Body of pancreas (tissue), 4 donors: Measurements from ENCODE around the gene PCNT. TPM values are rescaled to one million over a fixed set of nuclear protein-coding genes. Genes with fewer than 3 reads are reported as not detected.

Source experiments
- ATAC-seq: fragments of 150-250 bp; one replicate; pipeline ENCODE4 v1.9.1; 2016
- DNase-seq, 4 donors: peaks; one replicate each; pipeline ENCODE4 v3.0.0-alpha.2; 2019
- H3K27ac ChIP-seq, 4 donors: fragments of 200-600 bp; sonication (generic); 1 replicate in 3 of 4; 2 replicates in 1 of 4; pipeline versions ENCODE4 v1.5.1 to v1.6.1; 2016 to 2019; ENCODE audit warnings: mild to moderate bottlenecking in 1 of 4, mixed read lengths in 1 of 4, moderate library complexity in 1 of 4
- H3K27me3 ChIP-seq, 2 donors: fragments of 200-600 bp; sonication (generic); one replicate each; pipeline ENCODE4 v1.6.0; 2016; ENCODE audit warnings: mild to moderate bottlenecking in 1 of 2
- H3K36me3 ChIP-seq, 2 donors: fragments of 200-600 bp; sonication (generic); replicated peaks in 1 of 2; 2 replicates each; pipeline ENCODE4 v1.5.1; 2016; ENCODE audit warnings: low read depth in 2 of 2; ENCODE audit not compliant: insufficient read depth in 1 of 2
- H3K4me1 ChIP-seq: fragments of 200-600 bp; sonication (generic); one replicate; pipeline ENCODE4 v1.6.0; 2016
- H3K4me3 ChIP-seq, 2 donors: fragments of 200-600 bp; sonication (generic); 1 replicate in 1 of 2; 2 replicates in 1 of 2; pipeline ENCODE4 v1.5.1; 2016 to 2019
- H3K9me3 ChIP-seq, 3 donors: fragments of 200-600 bp; sonication (generic); 1 replicate in 2 of 3; 2 replicates in 1 of 3; pipeline ENCODE4 v1.5.1; 2016
- POLR2A ChIP-seq, 3 donors: fragments of 450-650 bp; IDR thresholded peaks; one replicate each; pipeline ENCODE4 v1.6.1; 2016; ENCODE audit warnings: antibody characterized with exemption in 3 of 3, mild to moderate bottlenecking in 2 of 3
- WGBS, 2 donors: methylation state at CpG; one replicate each; pipeline ENCODE4 v1.1.5; 2017; 5-methylcytosine and 5-hydroxymethylcytosine counted together
- intact Hi-C: fragments of 100-400 bp; cut with DNase I; formaldehyde crosslinking; loops from one replicate; pipeline ENCODE4 v1.15.1; 2023
- total RNA-seq, 2 donors: library from RNA; depleted of rRNA; stranded (reverse); fragments of >200 nt; gene quantifications; one replicate each; pipeline ENCODE4 v1.1.0, GENCODE V29; 2016
- TF ChIP-seq, protein P1 (sequence below), 7 experiments: fragments of 450-650 bp in 4 of 7; fragments of 200-600 bp in 3 of 7; sonication (generic) in 3 of 7; IDR thresholded peaks; one replicate each; pipeline ENCODE4 v1.5.1; 2016 to 2019; ENCODE audit warnings: antibody characterized with exemption in 7 of 7

The PCNT gene
- total RNA-seq, 2 donors from 2014 or later: 11.9 to 28.0 TPM

- Histone ChIP-seq H3K36me3 (peaks cover 0 to 18% of the 10 kb centered on the region in 2 donors), H3K4me3 (no peak overlapping the region), H3K27me3 (no peaks in the 10 kb centered on the region), H3K27ac (no peak overlapping the region), H3K4me1 (no peaks in the 10 kb centered on the region), H3K9me3 (no peaks in the 10 kb centered on the region)
- intact Hi-C loops: no loop called here
- TF ChIP-seq, protein P1, sequence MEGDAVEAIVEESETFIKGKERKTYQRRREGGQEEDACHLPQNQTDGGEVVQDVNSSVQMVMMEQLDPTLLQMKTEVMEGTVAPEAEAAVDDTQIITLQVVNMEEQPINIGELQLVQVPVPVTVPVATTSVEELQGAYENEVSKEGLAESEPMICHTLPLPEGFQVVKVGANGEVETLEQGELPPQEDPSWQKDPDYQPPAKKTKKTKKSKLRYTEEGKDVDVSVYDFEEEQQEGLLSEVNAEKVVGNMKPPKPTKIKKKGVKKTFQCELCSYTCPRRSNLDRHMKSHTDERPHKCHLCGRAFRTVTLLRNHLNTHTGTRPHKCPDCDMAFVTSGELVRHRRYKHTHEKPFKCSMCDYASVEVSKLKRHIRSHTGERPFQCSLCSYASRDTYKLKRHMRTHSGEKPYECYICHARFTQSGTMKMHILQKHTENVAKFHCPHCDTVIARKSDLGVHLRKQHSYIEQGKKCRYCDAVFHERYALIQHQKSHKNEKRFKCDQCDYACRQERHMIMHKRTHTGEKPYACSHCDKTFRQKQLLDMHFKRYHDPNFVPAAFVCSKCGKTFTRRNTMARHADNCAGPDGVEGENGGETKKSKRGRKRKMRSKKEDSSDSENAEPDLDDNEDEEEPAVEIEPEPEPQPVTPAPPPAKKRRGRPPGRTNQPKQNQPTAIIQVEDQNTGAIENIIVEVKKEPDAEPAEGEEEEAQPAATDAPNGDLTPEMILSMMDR (IDR thresholded peaks at IDR 0.05): no peak
- TF ChIP-seq POLR2A (IDR thresholded peaks at IDR 0.05): no peak
- ATAC-seq (no peak), DNase-seq (no peak)
- WGBS, 2 donors: 97 to 98% methylated on average over 17 to 23 of the region's 23 CpGs
These were observed 110.5 kb downstream of the PCNT start for GRCh38 chr21:46434322-46434958.

DNA sequence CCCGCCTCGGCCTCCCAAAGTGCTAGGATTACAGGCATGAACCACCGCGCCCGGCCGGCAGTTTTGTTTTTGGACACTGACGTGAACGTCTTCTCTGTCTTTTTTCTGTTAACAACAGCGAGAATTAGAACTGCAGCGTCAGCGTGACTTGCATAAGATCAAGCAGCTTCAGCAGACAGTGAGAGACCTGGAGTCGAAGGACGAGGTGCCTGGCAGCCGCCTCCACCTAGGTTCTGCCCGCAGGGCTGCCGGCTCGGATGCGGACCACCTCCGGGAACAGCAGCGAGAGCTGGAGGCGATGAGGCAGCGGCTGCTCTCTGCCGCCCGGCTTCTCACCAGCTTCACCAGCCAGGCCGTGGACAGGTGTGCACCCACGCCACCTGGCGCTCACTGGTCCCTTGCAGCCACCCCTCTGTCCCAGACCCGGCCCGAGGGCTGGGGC lies 111.9 kb downstream of the PCNT start:
- 96 to 97% methylated on average over 13 to 28 of the region's 29 CpGs for WGBS, 2 donors
- no peak for TF ChIP-seq POLR2A (IDR thresholded peaks at IDR 0.05)
- TF ChIP-seq, protein P1 (IDR thresholded peaks at IDR 0.05): no peak
- Histone ChIP-seq H3K9me3 (no peaks in the 10 kb centered on the region), H3K27me3 (no peaks in the 10 kb centered on the region), H3K4me3 (no peak overlapping the region), H3K36me3 (peaks cover 0 to 10% of the 10 kb centered on the region in 2 donors), H3K4me1 (no peaks in the 10 kb centered on the region), H3K27ac (no peak overlapping the region)
- DNase-seq: no peak
- ATAC-seq: no peak
- intact Hi-C loops: no loop called here

DNA sequence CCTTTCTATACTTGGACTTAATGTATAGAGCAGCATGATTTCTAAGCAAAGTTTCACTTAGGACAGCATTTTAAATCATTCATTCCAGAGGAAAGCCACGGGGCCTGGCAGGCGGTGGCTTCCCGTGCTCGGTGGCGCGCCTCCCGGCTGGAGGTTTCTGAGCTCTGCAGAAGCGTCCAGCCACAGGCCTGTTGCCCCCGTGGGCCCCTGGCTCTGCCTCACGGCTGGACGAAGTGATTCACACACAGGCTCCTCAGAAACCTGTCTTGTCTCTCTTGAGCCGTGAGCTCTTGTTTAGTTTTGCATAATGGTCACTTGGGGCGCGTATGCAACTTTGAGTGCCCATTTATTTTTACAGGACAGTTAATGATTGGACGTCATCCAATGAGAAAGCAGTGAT lies 112.7 kb downstream of the PCNT start:
- H3K4me3 ChIP-seq: no peak overlapping the region
- no peaks in the 10 kb centered on the region for H3K4me1 ChIP-seq
- H3K27me3 ChIP-seq: no peaks in the 10 kb centered on the region
- 89 to 96% methylated on average over 15 of the region's 15 CpGs for WGBS, 2 donors
- H3K27ac ChIP-seq: no peak overlapping the region
- intact Hi-C loops: no loop called here
- no peaks in the 10 kb centered on the region for H3K9me3 ChIP-seq
- peaks cover 0 to 9% of the 10 kb centered on the region in 2 donors for H3K36me3 ChIP-seq
- DNase-seq (no peak), ATAC-seq (no peak)
- TF ChIP-seq, protein P1 (IDR thresholded peaks at IDR 0.05): no peak
- TF ChIP-seq POLR2A (IDR thresholded peaks at IDR 0.05): no peak

DNA sequence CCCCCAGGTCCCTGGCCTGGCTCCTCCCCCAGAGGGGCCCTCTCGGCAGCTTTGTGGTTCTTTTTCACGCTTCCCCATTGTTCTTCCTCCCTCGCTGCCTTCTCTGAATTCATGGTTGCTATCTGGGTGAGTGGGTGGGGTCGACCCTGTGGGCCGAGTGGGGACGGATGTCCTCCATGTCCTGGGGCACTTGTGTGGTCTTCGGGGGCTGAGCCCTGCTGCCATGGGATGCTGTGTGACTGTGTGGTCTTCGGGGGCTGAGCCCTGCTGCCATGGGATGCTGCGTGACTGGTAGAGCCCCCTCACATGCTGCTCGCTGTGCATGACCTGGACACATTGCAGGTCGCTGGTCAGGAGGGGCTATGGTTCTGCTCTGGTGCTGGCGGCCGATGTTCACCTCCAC lies 113.1 kb downstream of the PCNT start:
- no peaks in the 10 kb centered on the region for H3K27me3 ChIP-seq
- H3K4me1 ChIP-seq: no peaks in the 10 kb centered on the region
- intact Hi-C loops: no loop called here
- H3K27ac ChIP-seq: no peak overlapping the region
- peaks cover 0 to 8% of the 10 kb centered on the region in 2 donors for H3K36me3 ChIP-seq
- H3K4me3 ChIP-seq: no peak overlapping the region
- ATAC-seq (no peak), DNase-seq (no peak)
- no peaks in the 10 kb centered on the region for H3K9me3 ChIP-seq
- TF ChIP-seq, protein P1 (IDR thresholded peaks at IDR 0.05): no peak
- TF ChIP-seq POLR2A (IDR thresholded peaks at IDR 0.05): no peak
- WGBS, 2 donors: 79 to 91% methylated on average over 5 to 13 of the region's 13 CpGs

GRCh38 chr21:46437511-46437910 lies 113.6 kb downstream of the PCNT start:
- Histone ChIP-seq H3K4me1 (no peaks in the 10 kb centered on the region), H3K27ac (no peak overlapping the region), H3K4me3 (no peak overlapping the region), H3K9me3 (no peaks in the 10 kb centered on the region), H3K27me3 (no peaks in the 10 kb centered on the region), H3K36me3 (peaks cover 0 to 8% of the 10 kb centered on the region in 2 donors)
- DNase-seq (no peak), ATAC-seq (no peak)
- TF ChIP-seq, protein P1 (IDR thresholded peaks at IDR 0.05): no peak
- TF ChIP-seq POLR2A (IDR thresholded peaks at IDR 0.05): no peak
- 87 to 88% methylated on average over 12 to 13 of the region's 13 CpGs for WGBS, 2 donors
- intact Hi-C loops: no loop called here
